GM13977 (cell line): Measurements from ENCODE around the gene TBX2.
"Not testable (repeated sequence)": the region's sequence is repeated elsewhere in the genome, so short reads cannot be mapped to it uniquely, and the experiment has no call there.

ENCODE experiments used
- DNase-seq: peaks from one replicate; pipeline ENCODE4 v3.0.0; 2012; ENCODE audit warnings: low spot score
- CTCF ChIP-seq: IDR thresholded peaks from 2 replicates; pipeline ENCODE4 v1.5.1; 2012; ENCODE audit warnings: mild to moderate bottlenecking, control low read depth; ENCODE audit not compliant: insufficient read depth; ENCODE audit errors: extremely low read depth, missing control alignments
- in situ Hi-C: fragments of 300-500 bp; cut with MboI; formaldehyde crosslinking; loops from one replicate; pipeline ENCODE4 v1.12.0; 2022; ENCODE audit warnings: low sequenced_read_pairs, low pct_unique_long_range_greater_than_20kb, mixed read lengths, inconsistent platforms; ENCODE audit not compliant: unreplicated experiment

Gene TBX2

GRCh38 chr17:61354895-61355874 lies 44.5 kb upstream of the TBX2 start:
- DNase-seq, result no peak
- no peak for TF ChIP-seq CTCF
- in situ Hi-C loops, result no loop called here

GRCh38 chr17:61357061-61357460 lies 42.6 kb upstream of the TBX2 start:
- in situ Hi-C loops, DNase-seq: not testable (repeated sequence)

GRCh38 chr17:61359513-61359912 lies 40.1 kb upstream of the TBX2 start:
- DNase-seq, in situ Hi-C loops: not testable (repeated sequence)

GRCh38 chr17:61360318-61360943 lies 39.2 kb upstream of the TBX2 start:
- no peak for DNase-seq
- in situ Hi-C loops, result no loop called here
- TF ChIP-seq CTCF, result no peak

GRCh38 chr17:61361084-61361483 lies 38.6 kb upstream of the TBX2 start:
- DNase-seq, result no peak
- in situ Hi-C loops, result no loop called here
- TF ChIP-seq CTCF, result no peak

GRCh38 chr17:61362396-61362795 lies 37.2 kb upstream of the TBX2 start:
- in situ Hi-C loops, result no loop called here
- TF ChIP-seq CTCF, result no peak
- DNase-seq, result no peak

- in situ Hi-C loops, result no loop called here
- TF ChIP-seq CTCF, result no peak
- no peak for DNase-seq
These were observed 36.6 kb upstream of the TBX2 start for GRCh38 chr17:61362852-61363600.
